Right cardiac atrium (tissue), 5 donors: Measurements from ENCODE around the gene ALPP. TPM values are rescaled to one million over a fixed set of nuclear protein-coding genes. Genes with fewer than 3 reads are reported as not detected.

Experiments
- ATAC-seq, 2 donors: fragments of 200-7000 bp; cut with Tn5 transposase; one replicate each; pipeline versions ENCODE4 v1.8.0 to v1.9.1; 2020; ENCODE audit warnings: moderate library complexity in 2 of 2, mild to moderate bottlenecking in 1 of 2
- DNase-seq, 3 donors: peaks; one replicate each; pipeline ENCODE4 v3.0.0-alpha.2; 2020
- H3K27ac ChIP-seq: one replicate; pipeline ENCODE4 v1.5.1; 2013; ENCODE audit warnings: mild to moderate bottlenecking, low read length, control low read depth, moderate library complexity
- H3K27me3 ChIP-seq: one replicate; pipeline ENCODE4 v1.6.1; 2013; ENCODE audit not compliant: control insufficient read depth, insufficient read depth
- H3K4me1 ChIP-seq: one replicate; pipeline ENCODE4 v1.6.1; 2013; ENCODE audit warnings: low read length; ENCODE audit not compliant: control insufficient read depth, insufficient read depth
- H3K4me3 ChIP-seq: one replicate; pipeline ENCODE4 v1.5.1; 2013; ENCODE audit warnings: low read length, control low read depth
- H3K9me3 ChIP-seq: one replicate; pipeline ENCODE4 v1.6.1; 2013; ENCODE audit warnings: low read length; ENCODE audit not compliant: control insufficient read depth
- WGBS: extraction: QIAGEN DNeasy Blood & Tissue Kit; methylation state at CpG from one replicate; pipeline ENCODE4 v1.1.7; 2013; 5-methylcytosine and 5-hydroxymethylcytosine counted together
- intact Hi-C, 4 donors: fragments of 100-400 bp; cut with DNase I; formaldehyde crosslinking; loops; one replicate each; pipeline versions ENCODE4 v1.11.0 to v1.14.0; 2022 to 2023
- polyA plus RNA-seq: library from polyadenylated mRNA; stranded (reverse); fragments of 200-250 nt; gene quantifications from one replicate; pipeline ENCODE4 v1.2.3, GENCODE V29; 2013
- total RNA-seq, 4 donors: library from RNA; stranded (reverse); fragmentation: NEBNext Ultra II Directional; extraction: Animal tissue kit (Norgen Biotek cat#: 25700); gene quantifications; one replicate each; pipeline ENCODE4 v1.2.1, GENCODE V29; 2021
- donor health status: healthy with polysubstance abuse.
- donor health status: DM: no; HTN: yes; CAD: no.
- donor health status: DM: no; HTN: no; CAD: no.
- donor health status: DM: no; HTN: yes; CAD: no; lungs with severe emphysema.
- donor health status: DM: yes; HTN: yes; CAD: no.

The ALPP gene
- total and polyA plus RNA-seq, 5 donors = not detected

DNA sequence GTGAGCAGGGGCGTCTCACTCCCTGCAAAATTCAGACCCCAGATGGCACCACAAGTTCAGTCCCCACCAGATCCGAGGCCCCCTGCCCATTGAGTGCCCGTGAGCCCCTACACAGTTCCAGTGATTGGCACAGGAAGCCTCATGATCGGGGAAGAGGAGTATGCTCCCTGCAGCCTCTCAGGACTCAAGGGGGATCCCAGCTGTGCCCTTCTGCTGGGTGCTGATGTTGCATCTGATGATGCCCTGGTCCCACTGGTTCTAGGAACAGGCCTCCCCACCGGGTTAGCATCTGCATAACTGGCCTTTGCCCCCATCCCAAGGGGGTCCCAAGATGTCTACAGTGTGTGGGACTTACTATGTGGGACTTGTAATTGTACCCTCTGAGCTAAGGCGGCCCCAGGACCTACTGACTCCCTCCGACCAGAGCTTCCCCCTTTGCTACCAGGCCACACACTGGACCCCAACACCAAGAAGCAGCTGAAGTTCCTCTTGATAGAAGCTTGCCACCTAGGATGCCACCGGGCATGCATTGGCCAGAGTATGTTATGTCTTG, 36.7 kb downstream of the ALPP start:
- no peak overlapping the region for H3K27ac ChIP-seq
- 87% methylated on average over 8 of the region's 8 CpGs for WGBS
- no peak for DNase-seq
- ATAC-seq = no peak
- no peak overlapping the region for H3K4me3 ChIP-seq
- H3K4me1 ChIP-seq = no peaks in the 10 kb centered on the region
- intact Hi-C loops = no loop called here
- no peaks in the 10 kb centered on the region for H3K9me3 ChIP-seq
- no peaks in the 10 kb centered on the region for H3K27me3 ChIP-seq

DNA sequence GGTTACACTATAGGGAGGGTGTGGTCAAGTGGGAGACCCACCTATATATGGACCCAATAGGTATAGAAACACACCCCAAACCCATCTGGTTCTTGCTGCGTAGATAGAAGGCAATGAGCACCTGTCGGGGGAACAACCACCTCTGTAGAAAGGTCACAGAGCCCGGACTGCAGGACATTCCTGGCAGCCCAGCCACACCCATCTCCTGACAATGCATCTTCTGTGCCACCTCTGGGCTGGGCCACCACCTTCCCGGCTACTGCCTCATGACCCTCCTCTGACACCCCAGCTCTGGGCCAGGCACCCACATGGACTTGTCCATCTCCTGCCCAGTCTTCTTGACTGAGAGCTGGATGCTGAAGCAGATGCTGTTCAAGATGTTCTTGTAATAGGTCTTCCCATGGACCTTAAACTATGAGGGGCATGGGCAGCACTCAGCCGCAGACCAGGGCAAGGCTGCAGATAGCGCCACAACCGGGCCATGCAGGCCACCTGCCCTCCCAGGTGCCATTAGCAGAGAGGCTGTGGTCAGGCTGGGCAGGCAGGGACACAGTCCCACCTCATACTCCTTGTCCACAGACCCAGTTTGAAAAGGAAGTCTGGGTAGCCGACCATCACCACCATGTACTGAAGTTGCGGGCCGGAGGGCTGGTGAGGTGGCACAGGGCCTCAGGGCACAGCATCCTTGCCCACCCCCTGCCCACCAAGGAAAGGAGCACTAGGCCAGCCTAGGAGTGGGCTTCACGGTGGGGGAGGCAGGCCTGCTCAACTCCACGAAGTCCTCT, 37.4 kb downstream of the ALPP start:
- Histone ChIP-seq H3K4me3 (no peak overlapping the region), H3K27ac (no peak overlapping the region), H3K4me1 (no peaks in the 10 kb centered on the region), H3K27me3 (no peaks in the 10 kb centered on the region), H3K9me3 (no peaks in the 10 kb centered on the region)
- DNase-seq = no peak
- WGBS = 93% methylated on average over 12 of the region's 12 CpGs
- ATAC-seq = no peak
- intact Hi-C loops = no loop called here

DNA sequence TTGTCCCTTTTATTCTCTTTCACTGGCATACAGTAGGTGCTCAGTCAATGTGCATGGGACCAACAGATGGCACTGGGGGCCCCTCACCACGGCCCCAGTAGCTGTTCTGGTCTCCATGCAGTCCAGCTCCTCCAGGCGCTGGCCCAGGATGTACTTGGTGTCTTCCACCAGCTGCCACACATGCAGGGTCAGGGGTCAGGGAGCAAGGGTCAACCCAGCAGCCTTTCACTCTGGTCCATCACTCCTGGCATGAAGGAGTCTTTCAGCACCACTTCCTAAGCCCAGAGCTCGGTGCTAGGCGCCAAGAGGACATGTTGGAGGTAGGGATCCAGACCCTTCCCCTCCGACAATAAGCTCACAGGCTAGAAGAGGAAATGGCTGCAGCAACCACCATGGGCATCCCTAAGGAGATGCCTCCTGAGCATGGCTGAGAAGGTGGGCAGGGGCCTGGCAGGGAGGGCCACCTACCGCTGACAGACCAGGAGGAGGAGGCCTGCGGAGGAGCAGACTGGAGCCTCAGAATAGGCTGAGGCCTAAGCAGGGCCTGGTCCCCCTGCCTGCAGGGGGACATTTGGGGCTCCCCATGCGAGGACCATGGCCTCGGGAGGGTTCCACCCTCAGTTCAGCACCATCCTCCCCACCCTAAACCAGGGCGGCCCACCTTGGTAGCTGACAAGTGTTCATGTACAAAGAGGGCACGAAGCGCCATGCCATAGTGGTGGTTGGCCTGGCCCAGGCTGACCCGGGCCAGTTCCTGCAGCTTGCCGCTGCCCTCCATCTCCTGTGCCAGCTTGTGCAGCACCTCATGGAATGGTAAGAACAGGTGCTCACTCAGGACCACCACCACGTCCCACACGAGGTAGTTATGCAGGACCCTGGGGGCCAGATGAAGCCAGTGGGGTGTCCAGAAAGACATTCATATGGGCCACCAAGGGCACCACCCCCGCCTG, 38.2 kb downstream of the ALPP start:
- no peak overlapping the region for H3K27ac ChIP-seq
- ATAC-seq (no peak), DNase-seq (no peak)
- intact Hi-C loops = no loop called here
- H3K4me1 ChIP-seq = no peaks in the 10 kb centered on the region
- WGBS = 92% methylated on average over 17 of the region's 17 CpGs
- H3K4me3 ChIP-seq = no peak overlapping the region
- no peaks in the 10 kb centered on the region for H3K9me3 ChIP-seq
- no peaks in the 10 kb centered on the region for H3K27me3 ChIP-seq

DNA sequence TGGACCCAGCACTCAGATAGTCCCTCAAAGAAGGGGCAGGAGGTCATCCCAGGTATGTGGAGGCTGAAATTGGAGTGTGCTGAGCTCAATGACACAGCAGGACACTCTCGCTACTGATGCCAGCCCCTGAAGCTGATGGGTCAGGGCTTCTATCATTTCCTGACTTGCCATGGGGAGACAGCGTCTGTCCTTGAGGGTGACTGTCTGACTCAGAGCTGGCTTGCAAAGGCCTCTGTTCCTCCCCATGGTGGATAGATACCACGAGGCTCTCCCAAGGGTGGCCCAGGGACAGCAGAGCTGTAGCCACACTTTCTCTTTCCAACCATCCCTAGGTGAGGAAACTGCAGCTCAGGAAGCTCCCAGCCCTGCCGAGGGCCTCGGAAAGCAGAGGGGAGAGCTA, 38.9 kb downstream of the ALPP start:
- Histone ChIP-seq H3K4me1 (no peaks in the 10 kb centered on the region), H3K27me3 (no peaks in the 10 kb centered on the region), H3K9me3 (no peaks in the 10 kb centered on the region), H3K27ac (no peak overlapping the region), H3K4me3 (no peak overlapping the region)
- 78% methylated on average over 5 of the region's 5 CpGs for WGBS
- ATAC-seq (no peak), DNase-seq (no peak)
- intact Hi-C loops = no loop called here

DNA sequence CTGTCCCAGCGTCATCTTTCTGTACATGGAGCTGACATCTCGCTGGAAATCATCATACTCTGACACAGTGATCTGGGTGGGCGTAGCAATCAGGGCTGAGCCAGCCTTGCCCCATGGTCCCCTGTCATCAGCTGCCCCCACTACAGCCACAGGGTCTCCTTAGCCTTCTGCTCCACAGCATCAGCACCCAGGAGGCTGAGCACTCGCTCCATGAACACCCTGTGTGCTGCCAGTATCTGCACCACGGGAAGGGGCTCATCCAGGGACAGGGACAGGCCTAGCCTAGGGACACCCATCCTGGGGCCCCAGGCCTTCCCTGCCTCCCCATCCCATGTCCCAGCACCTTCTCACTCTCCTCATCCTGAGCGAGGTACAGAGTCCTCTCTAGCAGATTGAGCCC, 39.5 kb downstream of the ALPP start:
- intact Hi-C loops = no loop called here
- no peak for ATAC-seq
- no peaks in the 10 kb centered on the region for H3K27me3 ChIP-seq
- 68% methylated on average over 6 of the region's 6 CpGs for WGBS
- no peak overlapping the region for H3K27ac ChIP-seq
- no peaks in the 10 kb centered on the region for H3K9me3 ChIP-seq
- no peak for DNase-seq
- no peak overlapping the region for H3K4me3 ChIP-seq
- no peaks in the 10 kb centered on the region for H3K4me1 ChIP-seq

DNA sequence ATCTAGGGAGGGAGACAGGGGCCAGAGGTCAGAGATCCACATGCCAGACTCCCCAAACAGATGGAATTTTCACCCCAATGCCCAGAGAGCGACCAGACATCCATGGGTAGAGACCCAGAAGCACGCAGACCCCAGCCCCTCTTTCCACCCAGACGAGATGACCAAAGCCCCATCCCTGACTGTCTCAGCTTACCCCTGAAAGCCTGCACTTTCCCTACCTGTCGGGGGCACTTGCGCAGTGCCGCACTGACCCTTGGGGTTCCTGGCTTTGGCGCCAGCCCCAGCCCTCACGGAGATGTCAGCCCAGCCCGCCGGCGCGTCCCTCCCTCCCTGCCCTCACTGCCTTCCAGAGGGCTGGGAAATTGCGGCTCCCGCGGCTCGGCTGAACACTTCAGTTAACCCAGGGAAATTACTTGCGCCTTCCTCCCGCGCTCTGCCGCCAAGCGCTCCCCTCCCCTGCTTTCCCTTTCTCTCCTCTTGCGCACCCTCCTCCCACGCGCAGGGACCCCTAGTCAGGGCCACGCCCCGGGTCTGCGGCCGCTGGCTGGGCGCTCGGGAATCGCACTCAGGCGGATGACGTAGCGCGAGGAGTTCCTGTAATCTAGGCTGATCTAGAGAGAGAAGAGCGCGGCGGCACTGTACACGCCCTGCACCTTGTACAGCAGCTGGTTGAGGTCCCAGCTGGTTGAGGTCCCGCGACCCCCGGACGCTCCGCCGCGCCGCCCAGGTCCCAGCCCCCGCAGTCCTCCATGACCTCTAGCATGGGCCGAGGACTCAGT, 40.1 kb downstream of the ALPP start:
- Histone ChIP-seq H3K4me1 (no peaks in the 10 kb centered on the region), H3K4me3 (peak overlapping the region; percentile 11), H3K27ac (no peak overlapping the region), H3K27me3 (no peaks in the 10 kb centered on the region), H3K9me3 (no peaks in the 10 kb centered on the region)
- WGBS = 2% methylated on average over 49 of the region's 49 CpGs
- no peak for DNase-seq
- ATAC-seq = no peak
- intact Hi-C loops = no loop called here

DNA sequence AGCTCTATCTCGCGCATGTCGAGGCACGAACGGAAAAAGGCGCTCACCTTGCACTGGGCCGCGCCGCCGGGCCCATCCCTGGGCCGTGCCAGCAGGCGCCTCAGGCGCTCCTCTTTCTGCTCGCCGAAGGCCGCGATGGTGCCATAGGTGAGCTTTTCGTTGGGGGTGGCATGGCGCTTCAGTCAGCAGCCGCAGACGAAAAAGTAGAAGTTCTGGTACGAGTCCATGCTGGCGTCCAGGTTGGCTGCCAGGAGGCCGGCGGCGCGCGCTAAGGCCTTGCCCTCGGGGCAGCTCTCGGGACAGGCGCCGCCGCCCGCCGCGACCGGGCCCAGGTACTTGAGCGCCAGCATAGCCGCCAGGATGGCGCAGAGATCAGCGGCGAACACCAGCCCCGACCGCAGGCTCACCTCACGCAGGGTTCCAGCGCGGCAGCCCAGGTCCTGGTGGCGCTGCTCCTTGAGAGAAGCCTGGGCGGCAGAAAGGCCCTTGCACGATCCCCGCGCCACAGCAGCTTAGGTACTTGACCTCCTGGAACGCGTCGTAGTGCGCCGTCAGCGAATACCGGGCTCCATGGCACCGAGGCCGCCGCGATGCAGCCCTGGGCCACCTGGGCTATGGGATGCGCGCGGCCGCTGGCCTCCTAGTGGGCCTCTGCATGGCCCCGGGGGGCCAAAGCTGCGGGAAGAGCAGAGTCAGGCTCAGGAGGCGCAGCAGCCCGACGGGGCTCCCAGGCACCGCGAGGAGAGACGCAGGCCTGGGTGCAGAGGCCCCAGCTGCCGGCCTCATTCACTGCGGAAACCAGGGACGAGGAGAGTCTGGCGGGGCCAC, 40.9 kb downstream of the ALPP start:
- no peak overlapping the region for H3K27ac ChIP-seq
- intact Hi-C loops = no loop called here
- no peaks in the 10 kb centered on the region for H3K9me3 ChIP-seq
- WGBS = 3% methylated on average over 79 of the region's 79 CpGs
- no peaks in the 10 kb centered on the region for H3K4me1 ChIP-seq
- ATAC-seq (no peak), DNase-seq (no peak)
- no peaks in the 10 kb centered on the region for H3K27me3 ChIP-seq
- peak overlapping the region; percentile 11 for H3K4me3 ChIP-seq

DNA sequence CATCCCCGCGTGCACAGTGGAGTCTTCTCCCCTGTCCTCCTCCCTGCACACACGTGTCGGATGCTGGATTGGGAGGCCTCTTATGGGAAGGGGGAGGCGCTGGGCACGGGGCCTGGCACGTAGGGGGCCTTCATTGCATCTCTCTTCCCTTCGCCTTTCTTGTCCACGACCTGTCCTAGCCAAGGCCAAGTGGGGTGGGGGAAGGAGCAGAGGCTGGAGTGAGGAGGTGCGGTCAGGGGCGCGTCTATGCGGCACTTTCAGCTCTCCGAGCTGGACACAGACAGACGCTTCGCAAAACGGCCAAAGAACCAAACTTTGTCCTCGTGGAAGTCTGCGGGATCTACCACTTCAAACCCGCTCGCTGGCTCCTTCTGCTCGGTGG, 41.5 kb downstream of the ALPP start:
- no peak overlapping the region for H3K27ac ChIP-seq
- no peak overlapping the region for H3K4me3 ChIP-seq
- H3K4me1 ChIP-seq = no peaks in the 10 kb centered on the region
- H3K9me3 ChIP-seq = no peaks in the 10 kb centered on the region
- intact Hi-C loops = no loop called here
- no peak for DNase-seq
- no peaks in the 10 kb centered on the region for H3K27me3 ChIP-seq
- ATAC-seq = no peak
- WGBS = 8% methylated on average over 22 of the region's 22 CpGs

DNA sequence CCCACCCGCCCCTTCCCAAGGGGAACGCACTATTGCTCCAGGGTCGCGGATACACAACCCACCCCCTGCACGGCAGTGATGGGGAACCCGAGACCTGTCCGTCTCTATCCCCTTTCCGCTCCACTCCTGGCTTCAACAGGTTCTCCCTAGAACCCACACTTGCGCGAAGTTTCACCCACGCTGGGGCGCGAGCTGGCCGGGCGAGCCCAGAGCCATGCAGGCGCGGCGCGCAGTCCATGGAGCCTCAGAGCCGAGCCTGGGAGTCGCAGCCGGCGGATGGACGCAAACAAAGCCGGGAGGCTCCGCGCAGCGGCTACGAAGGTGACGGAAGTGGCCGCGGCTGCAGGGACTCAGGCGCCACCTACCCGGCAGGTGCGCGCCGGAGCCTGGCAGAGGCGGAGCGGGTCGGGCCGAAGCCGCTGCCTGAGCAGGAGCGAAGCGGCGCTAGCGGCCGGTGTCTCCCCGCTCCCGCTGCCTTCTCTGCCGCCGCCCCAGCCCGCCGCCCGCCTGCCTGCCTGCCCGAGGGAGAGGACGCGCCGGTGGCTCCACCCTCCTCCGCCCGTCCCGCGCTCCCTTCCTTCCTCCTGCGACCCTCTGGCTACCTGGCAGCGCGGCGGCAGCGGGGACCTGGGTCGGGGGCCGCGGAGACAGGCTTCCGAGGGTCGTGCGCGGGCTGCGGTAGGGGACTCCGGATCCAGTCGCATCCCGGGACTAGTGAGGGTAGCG, 42.1 kb downstream of the ALPP start:
- Histone ChIP-seq H3K4me1 (no peaks in the 10 kb centered on the region), H3K9me3 (no peaks in the 10 kb centered on the region), H3K27ac (no peak overlapping the region), H3K27me3 (no peaks in the 10 kb centered on the region), H3K4me3 (peak overlapping the region; percentile 3)
- whole genome bisulfite sequencing = 2% methylated on average over 79 of the region's 79 CpGs
- ATAC-seq = peak in 1 of 2 donors; percentile 16
- no peak for DNase-seq
- intact Hi-C loops = no loop called here
